Liver (tissue), 9 donors: ENCODE measurements around the gene ABLIM1. TPM values are rescaled to one million over a fixed set of nuclear protein-coding genes. Genes with fewer than 3 reads are reported as not detected.

Source experiments
- DNase-seq: peaks from one replicate; pipeline ENCODE4 v3.0.0-alpha.2; 2017; ENCODE audit warnings: low spot score
- H3K27ac ChIP-seq, 2 donors: one replicate each; pipeline ENCODE4 v1.7.0; 2013; ENCODE audit warnings: inconsistent platforms in 2 of 2, low read length in 2 of 2, control low read depth in 1 of 2, low read depth in 1 of 2, mild to moderate bottlenecking in 1 of 2
- H3K27me3 ChIP-seq, 4 donors: one replicate each; pipeline versions ENCODE4 v1.6.1 to v1.7.0; 2013; ENCODE audit warnings: low read length in 3 of 4, inconsistent platforms in 1 of 4, mild to moderate bottlenecking in 1 of 4, moderate library complexity in 1 of 4; ENCODE audit not compliant: control insufficient read depth in 4 of 4, insufficient read depth in 4 of 4
- H3K36me3 ChIP-seq, 4 donors: one replicate each; pipeline versions ENCODE4 v1.6.1 to v1.7.0; 2013; ENCODE audit warnings: low read length in 3 of 4, mild to moderate bottlenecking in 3 of 4, low read depth in 1 of 4, moderate library complexity in 1 of 4; ENCODE audit not compliant: control insufficient read depth in 4 of 4, insufficient read depth in 3 of 4
- H3K4me1 ChIP-seq, 4 donors: one replicate each; pipeline versions ENCODE4 v1.6.1 to v1.7.0; 2013; ENCODE audit warnings: low read length in 3 of 4, mild to moderate bottlenecking in 3 of 4, moderate library complexity in 1 of 4; ENCODE audit not compliant: control insufficient read depth in 4 of 4, insufficient read depth in 4 of 4
- H3K4me3 ChIP-seq, 3 donors: one replicate each; pipeline versions ENCODE4 v1.6.1 to v1.7.0; 2013; ENCODE audit warnings: low read length in 3 of 3, control low read depth in 1 of 3, low read depth in 1 of 3, mild to moderate bottlenecking in 1 of 3
- H3K9ac ChIP-seq, 2 donors: one replicate each; pipeline ENCODE4 v1.7.0; 2013; ENCODE audit warnings: low read length in 2 of 2, mild to moderate bottlenecking in 2 of 2, moderate library complexity in 2 of 2, control low read depth in 1 of 2, low read depth in 1 of 2
- H3K9me3 ChIP-seq, 4 donors: one replicate each; pipeline versions ENCODE4 v1.6.1 to v1.7.0; 2013; ENCODE audit warnings: low read length in 3 of 4; ENCODE audit not compliant: control insufficient read depth in 4 of 4
- CTCF ChIP-seq: fragments of 150-350 bp; IDR thresholded peaks from 2 replicates; pipeline ENCODE4 v1.5.1; 2017; ENCODE audit warnings: improper control_type of control experiment, low read depth, low read length; ENCODE audit not compliant: missing input control
- EGR1 ChIP-seq, 2 donors: IDR thresholded peaks; 2 replicates each; pipeline ENCODE4 v1.6.1; 2016 to 2018; ENCODE audit warnings: antibody characterized with exemption in 2 of 2, low read depth in 2 of 2
- GABPA ChIP-seq, 2 donors: IDR thresholded peaks in 1 of 2; conservative IDR thresholded peaks in 1 of 2; 2 replicates each; pipeline ENCODE4 v1.6.1; 2016; ENCODE audit warnings: antibody characterized with exemption in 2 of 2, mild to moderate bottlenecking in 1 of 2, moderate library complexity in 1 of 2
- HNF4A ChIP-seq, 2 donors: conservative IDR thresholded peaks; 2 replicates each; pipeline ENCODE4 v1.6.1; 2016; ENCODE audit warnings: antibody characterized with exemption in 2 of 2, mild to moderate bottlenecking in 2 of 2
- HNF4G ChIP-seq: IDR thresholded peaks from 2 replicates; pipeline ENCODE4 v1.6.1; 2016; ENCODE audit warnings: antibody characterized with exemption
- JUND ChIP-seq, 2 donors: IDR thresholded peaks; 2 replicates each; pipeline ENCODE4 v1.6.1; 2016; ENCODE audit warnings: antibody characterized with exemption in 2 of 2
- MAX ChIP-seq: IDR thresholded peaks from 2 replicates; pipeline ENCODE4 v1.6.1; 2016; ENCODE audit warnings: antibody characterized with exemption
- RAD21 ChIP-seq, 2 donors: IDR thresholded peaks; 2 replicates each; pipeline ENCODE4 v1.6.1; 2016; ENCODE audit warnings: antibody characterized with exemption in 2 of 2, mild to moderate bottlenecking in 2 of 2
- REST ChIP-seq: IDR thresholded peaks from 2 replicates; pipeline ENCODE4 v1.6.1; 2016; ENCODE audit warnings: antibody characterized with exemption, mild to moderate bottlenecking
- RXRA ChIP-seq, 2 donors: IDR thresholded peaks; 2 replicates each; pipeline ENCODE4 v1.6.1; 2017 to 2018; ENCODE audit warnings: antibody characterized with exemption in 2 of 2, mild to moderate bottlenecking in 1 of 2
- SP1 ChIP-seq: IDR thresholded peaks from 2 replicates; pipeline ENCODE4 v1.6.1; 2018; ENCODE audit warnings: antibody characterized with exemption, mild to moderate bottlenecking
- TAF1 ChIP-seq: conservative IDR thresholded peaks from 2 replicates; pipeline ENCODE4 v1.6.1; 2016; ENCODE audit warnings: antibody characterized with exemption, mild to moderate bottlenecking
- YY1 ChIP-seq: IDR thresholded peaks from 2 replicates; pipeline ENCODE4 v1.6.1; 2016; ENCODE audit warnings: antibody characterized with exemption, mild to moderate bottlenecking
- WGBS: extraction: QIAGEN DNeasy Blood & Tissue Kit; methylation state at CpG from one replicate; pipeline ENCODE4 v1.1.7; 2013; 5-methylcytosine and 5-hydroxymethylcytosine counted together
- polyA plus RNA-seq, 2 donors: library from polyadenylated mRNA; stranded (reverse) in 1 of 2; unstranded in 1 of 2; fragments of 200-250 nt in 1 of 2; fragments of >200 nt in 1 of 2; fragmentation: Nextera tagmentation in 1 of 2; extraction: Ambion mirVana in 1 of 2; gene quantifications; one replicate each; pipeline versions ENCODE4 v1.2.1 to v1.2.3, GENCODE V29; 2013 to 2015
- total RNA-seq, 2 donors: library from RNA; depleted of rRNA; stranded (reverse); fragments of >200 nt; gene quantifications; one replicate each; pipeline ENCODE4 v1.2.3, GENCODE V29; 2014
- TF ChIP-seq, protein P1 (sequence below): IDR thresholded peaks from 2 replicates; pipeline ENCODE4 v1.6.1; 2016; ENCODE audit warnings: antibody characterized with exemption
- donor health status: healthy.
- donor health status: healthy.
- donor health status: healthy.
- donor health status: healthy.
- donor health status: healthy.

ABLIM1 gene
- total and polyA plus RNA-seq, 4 donors: 10.9 to 31.3 (median 13.1) TPM

DNA sequence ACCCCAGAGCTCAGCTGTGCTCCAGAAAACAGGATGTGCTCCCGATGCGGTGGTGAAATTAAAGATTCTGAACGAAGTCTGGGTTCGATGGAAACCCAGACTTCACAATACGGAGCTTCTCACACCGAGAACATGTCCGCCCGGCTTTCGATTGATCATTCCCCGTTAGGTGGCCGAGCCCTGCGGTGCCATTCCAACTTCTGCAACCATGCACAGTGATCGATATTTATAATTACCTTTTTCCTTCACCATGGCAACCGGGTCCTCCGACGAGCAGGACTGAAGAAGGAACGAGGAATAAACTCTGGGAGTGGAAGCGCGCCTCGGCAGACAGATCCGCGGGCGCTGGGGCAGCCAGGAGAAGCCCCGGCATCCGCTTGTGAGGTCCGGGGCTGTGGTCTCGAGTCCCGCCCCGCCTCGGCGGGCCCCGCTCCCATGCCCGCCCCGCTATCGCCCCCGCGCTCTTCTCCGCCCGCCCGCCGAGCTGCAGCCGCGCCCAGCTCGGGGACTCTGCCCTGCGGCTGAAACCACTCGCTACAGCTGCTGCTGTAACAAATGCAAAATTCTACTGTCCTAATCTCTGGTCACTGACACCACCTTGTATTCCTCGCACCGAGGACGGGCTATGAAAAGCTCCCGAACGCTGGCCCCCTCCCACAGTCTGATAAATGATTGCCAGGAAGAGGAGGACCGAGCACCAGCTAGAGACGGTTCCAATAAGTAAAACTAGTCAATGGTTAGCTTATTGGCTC, 26.2 kb downstream of the ABLIM1 start:
- H3K27ac ChIP-seq: peak overlapping the region; percentile 87 to 93
- peak; percentile 23 for TF ChIP-seq CTCF
- peak in 1 of 2 donors; percentile 46 for TF ChIP-seq JUND (IDR thresholded peaks at IDR 0.05)
- peak; percentile 83 for TF ChIP-seq SP1
- TF ChIP-seq TAF1: peak; percentile 92
- TF ChIP-seq, protein P1, sequence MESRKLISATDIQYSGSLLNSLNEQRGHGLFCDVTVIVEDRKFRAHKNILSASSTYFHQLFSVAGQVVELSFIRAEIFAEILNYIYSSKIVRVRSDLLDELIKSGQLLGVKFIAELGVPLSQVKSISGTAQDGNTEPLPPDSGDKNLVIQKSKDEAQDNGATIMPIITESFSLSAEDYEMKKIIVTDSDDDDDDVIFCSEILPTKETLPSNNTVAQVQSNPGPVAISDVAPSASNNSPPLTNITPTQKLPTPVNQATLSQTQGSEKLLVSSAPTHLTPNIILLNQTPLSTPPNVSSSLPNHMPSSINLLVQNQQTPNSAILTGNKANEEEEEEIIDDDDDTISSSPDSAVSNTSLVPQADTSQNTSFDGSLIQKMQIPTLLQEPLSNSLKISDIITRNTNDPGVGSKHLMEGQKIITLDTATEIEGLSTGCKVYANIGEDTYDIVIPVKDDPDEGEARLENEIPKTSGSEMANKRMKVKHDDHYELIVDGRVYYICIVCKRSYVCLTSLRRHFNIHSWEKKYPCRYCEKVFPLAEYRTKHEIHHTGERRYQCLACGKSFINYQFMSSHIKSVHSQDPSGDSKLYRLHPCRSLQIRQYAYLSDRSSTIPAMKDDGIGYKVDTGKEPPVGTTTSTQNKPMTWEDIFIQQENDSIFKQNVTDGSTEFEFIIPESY: no peak
- peak; percentile 48 to 69 for TF ChIP-seq RAD21 (IDR thresholded peaks at IDR 0.05)
- TF ChIP-seq HNF4A (conservative IDR thresholded peaks at IDR 0.05): peak; percentile 77 to 79
- TF ChIP-seq EGR1 (IDR thresholded peaks at IDR 0.05; ENCODE audit: low read depth in 2 of 2): peak; percentile 37 to 77
- TF ChIP-seq MAX: no peak
- TF ChIP-seq YY1: peak; percentile 60
- peak; percentile 56 for TF ChIP-seq HNF4G
- TF ChIP-seq REST: peak; percentile 88
- TF ChIP-seq GABPA (IDR thresholded peaks at IDR 0.05 in 1 of 2, conservative IDR thresholded peaks at IDR 0.05 in 1 of 2): no peak
- peak; percentile 59 to 68 for TF ChIP-seq RXRA (IDR thresholded peaks at IDR 0.05)
- no peaks in the 10 kb centered on the region for H3K36me3 ChIP-seq
- H3K9ac ChIP-seq: peak overlapping the region; percentile 61 to 89
- peak overlapping the region; percentile 70 to 93 (median 71) for H3K4me3 ChIP-seq
- DNase-seq: peak; percentile 63
- WGBS: under 1% methylated on average over 53 of the region's 53 CpGs
- H3K4me1 ChIP-seq: peaks cover 0 to 46% (median 17%) of the 10 kb centered on the region in 4 donors
- H3K9me3 ChIP-seq: no peaks in the 10 kb centered on the region
- no peaks in the 10 kb centered on the region for H3K27me3 ChIP-seq
